ENCODE data around the gene TUBB4A.

- TF ChIP-seq CTCF (conservative IDR thresholded peaks at IDR 0.05) (no peak), EZH2 (IDR thresholded peaks at IDR 0.05; ENCODE audit: low read depth) (no peak)
Observed at GRCh38 chr19:6509118-6509971, 7.2 kb upstream of the TUBB4A start.
